ENCODE data around the gene KRTAP2-4. TPM values are rescaled to one million over a fixed set of nuclear protein-coding genes. Genes with fewer than 3 reads are reported as not detected.
A peak's percentile ranks its signal among the peaks of the same experiment; 100 is the strongest.
"Not testable (repeated sequence)": the region's sequence is repeated elsewhere in the genome, so short reads cannot be mapped to it uniquely, and the experiment has no call there.

KRTAP2-4 gene
- total RNA-seq, 1 donor from 2014 or later: not detected

GRCh38 chr17:41103896-41104295, 38.2 kb upstream of the KRTAP2-4 start:
- Mint-ChIP-seq H3K9me3 (ENCODE audit: unreplicated experiment) (no peaks in the 10 kb centered on the region), H3K27me3 (ENCODE audit: unreplicated experiment) (no peaks in the 10 kb centered on the region), H3K36me3 (ENCODE audit: unreplicated experiment) (no peaks in the 10 kb centered on the region), H3K4me3 (ENCODE audit: unreplicated experiment) (no peak overlapping the region), H3K27ac (ENCODE audit: unreplicated experiment) (no peak overlapping the region), H3K4me1 (ENCODE audit: unreplicated experiment) (peaks cover 40% of the 10 kb centered on the region)
- TF ChIP-seq CTCF (IDR thresholded peaks at IDR 0.05): no peak
- DNase-seq (ENCODE audit: extremely low spot score, unreplicated experiment): no peak

- Mint-ChIP-seq H3K27me3 (ENCODE audit: unreplicated experiment) (no peaks in the 10 kb centered on the region), H3K36me3 (ENCODE audit: unreplicated experiment) (no peaks in the 10 kb centered on the region), H3K9me3 (ENCODE audit: unreplicated experiment) (no peaks in the 10 kb centered on the region), H3K4me1 (ENCODE audit: unreplicated experiment) (peaks cover 57% of the 10 kb centered on the region), H3K4me3 (ENCODE audit: unreplicated experiment) (no peak within 1 kb of the TSS), H3K27ac (ENCODE audit: unreplicated experiment) (no peak within 1 kb of the TSS)
- no peak for DNase-seq (ENCODE audit: extremely low spot score, unreplicated experiment)
- no peak for TF ChIP-seq CTCF (IDR thresholded peaks at IDR 0.05)
Measured at GRCh38 chr17:41101586-41102259, 36.0 kb upstream of the KRTAP2-4 start, which contains the start of gene KRTAP4-16. Gene KRTAP4-16 (minus strand): TSS chr17:41102209. CDS start chr17:41102209, 0 bp downstream.

GRCh38 chr17:41099682-41100480, 34.2 kb upstream of the KRTAP2-4 start:
- H3K36me3 Mint-ChIP-seq (ENCODE audit: unreplicated experiment); H3K27me3 Mint-ChIP-seq (ENCODE audit: unreplicated experiment); H3K4me3 Mint-ChIP-seq (ENCODE audit: unreplicated experiment); DNase-seq (ENCODE audit: extremely low spot score, unreplicated experiment); H3K9me3 Mint-ChIP-seq (ENCODE audit: unreplicated experiment): not testable (repeated sequence)
- peak overlapping the region; percentile 79 for H3K27ac Mint-ChIP-seq (ENCODE audit: unreplicated experiment)
- peaks cover 53% of the 10 kb centered on the region for H3K4me1 Mint-ChIP-seq (ENCODE audit: unreplicated experiment)

- H3K9me3 Mint-ChIP-seq (ENCODE audit: unreplicated experiment): no peaks in the 10 kb centered on the region
- DNase-seq (ENCODE audit: extremely low spot score, unreplicated experiment): no peak
- no peaks in the 10 kb centered on the region for H3K27me3 Mint-ChIP-seq (ENCODE audit: unreplicated experiment)
- TF ChIP-seq CTCF (IDR thresholded peaks at IDR 0.05): no peak
- H3K4me3 Mint-ChIP-seq (ENCODE audit: unreplicated experiment): no peak overlapping the region
- peak overlapping the region; percentile 73 for H3K27ac Mint-ChIP-seq (ENCODE audit: unreplicated experiment)
- no peaks in the 10 kb centered on the region for H3K36me3 Mint-ChIP-seq (ENCODE audit: unreplicated experiment)
- peaks cover 40% of the 10 kb centered on the region for H3K4me1 Mint-ChIP-seq (ENCODE audit: unreplicated experiment)
Measured at GRCh38 chr17:41098481-41098880, 32.8 kb upstream of the KRTAP2-4 start.

- no peak within 1 kb of the TSS for H3K4me3 Mint-ChIP-seq (ENCODE audit: unreplicated experiment)
- no peaks in the 10 kb centered on the region for H3K27me3 Mint-ChIP-seq (ENCODE audit: unreplicated experiment)
- no peak for DNase-seq (ENCODE audit: extremely low spot score, unreplicated experiment)
- TF ChIP-seq CTCF (IDR thresholded peaks at IDR 0.05): no peak
- H3K27ac Mint-ChIP-seq (ENCODE audit: unreplicated experiment): peak within 1 kb of the TSS; percentile 73
- H3K4me1 Mint-ChIP-seq (ENCODE audit: unreplicated experiment): peaks cover 36% of the 10 kb centered on the region
- H3K9me3 Mint-ChIP-seq (ENCODE audit: unreplicated experiment): no peaks in the 10 kb centered on the region
- H3K36me3 Mint-ChIP-seq (ENCODE audit: unreplicated experiment): no peaks in the 10 kb centered on the region
Measured at GRCh38 chr17:41098042-41098441, 32.4 kb upstream of the KRTAP2-4 start, which contains the start of gene KRTAP4-8. Gene KRTAP4-8 (minus strand): TSS chr17:41098142. CDS start chr17:41098084, 58 bp downstream.

Data from osteocyte (in vitro differentiated cells).